BLaER1 (cell line): ENCODE results near the gene CES1.
"Not testable (repeated sequence)": the region's sequence is repeated elsewhere in the genome, so short reads cannot be mapped to it uniquely, and the experiment has no call there.

Source experiments
- H3K27ac ChIP-seq: shearing (Covaris generic); formaldehyde crosslinking; 2 replicates; pipeline ENCODE4 v1.8.1; 2022
- H3K27me3 ChIP-seq: shearing (Covaris generic); formaldehyde crosslinking; 2 replicates; pipeline ENCODE4 v1.8.1; 2022
- H3K36me3 ChIP-seq: shearing (Covaris generic); formaldehyde crosslinking; 2 replicates; pipeline ENCODE4 v1.8.1; 2022
- H3K4me1 ChIP-seq: shearing (Covaris generic); formaldehyde crosslinking; 2 replicates; pipeline ENCODE4 v1.8.1; 2022
- H3K4me2 ChIP-seq: shearing (Covaris generic); formaldehyde crosslinking; 2 replicates; pipeline ENCODE4 v1.8.1; 2022
- H3K4me3 ChIP-seq: shearing (Covaris generic); formaldehyde crosslinking; 2 replicates; pipeline ENCODE4 v1.8.1; 2022
- H3K9ac ChIP-seq: shearing (Covaris generic); formaldehyde crosslinking; 2 replicates; pipeline ENCODE4 v1.8.1; 2022
- H3K9me3 ChIP-seq: shearing (Covaris generic); formaldehyde crosslinking; 2 replicates; pipeline ENCODE4 v1.8.1; 2022
- H4K20me1 ChIP-seq: shearing (Covaris generic); formaldehyde crosslinking; 2 replicates; pipeline ENCODE4 v1.8.1; 2022
- Cebpa-rat ChIP-seq: shearing (Covaris generic); IDR thresholded peaks from 2 replicates; pipeline ENCODE4 v1.8.1; 2022

CES1 gene

DNA sequence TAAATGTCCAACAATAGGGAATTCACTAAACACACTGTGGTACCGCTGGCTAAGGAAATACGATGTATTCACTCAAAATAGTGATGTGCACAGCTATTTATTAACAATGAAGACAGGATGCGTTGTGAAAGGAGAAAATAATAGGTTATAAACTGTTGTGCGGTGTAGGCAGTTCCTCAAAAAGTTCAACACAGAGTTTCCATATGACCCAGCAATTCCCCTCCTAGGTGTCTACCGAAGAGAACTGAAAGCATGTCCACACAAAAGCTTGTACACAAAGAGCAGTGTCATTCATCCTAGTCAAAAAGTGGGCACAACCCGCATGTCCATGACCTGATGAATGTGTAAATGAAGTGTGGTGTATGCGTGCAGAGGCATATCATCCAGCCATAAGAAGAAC lies 1.2 kb upstream of the CES1 start:
- no peak overlapping the region for H3K27ac ChIP-seq
- H4K20me1 ChIP-seq: no peaks in the 10 kb centered on the region
- H3K27me3 ChIP-seq: no peaks in the 10 kb centered on the region
- no peak overlapping the region for H3K4me2 ChIP-seq
- no peak overlapping the region for H3K4me3 ChIP-seq
- H3K36me3 ChIP-seq: no peaks in the 10 kb centered on the region
- H3K9me3 ChIP-seq: no peaks in the 10 kb centered on the region
- no peaks in the 10 kb centered on the region for H3K4me1 ChIP-seq
- no peak overlapping the region for H3K9ac ChIP-seq
- TF ChIP-seq Cebpa-rat: no peak

DNA sequence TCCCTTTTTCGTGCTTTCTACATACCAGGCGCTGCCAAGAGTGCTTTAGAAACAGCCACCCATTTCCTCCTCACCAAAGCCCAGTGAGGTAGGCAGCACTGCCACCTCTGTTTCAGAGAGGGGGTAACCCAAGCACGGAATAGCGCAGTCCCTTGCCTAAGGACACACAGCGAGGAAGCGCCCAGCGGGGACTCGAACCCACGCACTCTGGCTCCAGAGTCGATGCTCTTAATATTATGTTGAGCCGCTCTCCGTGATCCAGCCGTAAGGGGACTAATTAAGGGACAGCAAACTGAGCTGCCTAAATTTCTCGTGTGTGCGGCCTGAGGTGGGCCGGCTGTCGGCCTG lies 497 bp downstream of the CES1 start:
- H3K36me3 ChIP-seq: no peaks in the 10 kb centered on the region
- no peak for TF ChIP-seq Cebpa-rat
- no peaks in the 10 kb centered on the region for H3K9me3 ChIP-seq
- H3K27ac ChIP-seq: no peak overlapping the region
- H3K27me3 ChIP-seq: no peaks in the 10 kb centered on the region
- no peaks in the 10 kb centered on the region for H3K4me1 ChIP-seq
- H3K4me2 ChIP-seq: no peak overlapping the region
- no peak overlapping the region for H3K9ac ChIP-seq
- H4K20me1 ChIP-seq: no peaks in the 10 kb centered on the region
- H3K4me3 ChIP-seq: no peak overlapping the region

DNA sequence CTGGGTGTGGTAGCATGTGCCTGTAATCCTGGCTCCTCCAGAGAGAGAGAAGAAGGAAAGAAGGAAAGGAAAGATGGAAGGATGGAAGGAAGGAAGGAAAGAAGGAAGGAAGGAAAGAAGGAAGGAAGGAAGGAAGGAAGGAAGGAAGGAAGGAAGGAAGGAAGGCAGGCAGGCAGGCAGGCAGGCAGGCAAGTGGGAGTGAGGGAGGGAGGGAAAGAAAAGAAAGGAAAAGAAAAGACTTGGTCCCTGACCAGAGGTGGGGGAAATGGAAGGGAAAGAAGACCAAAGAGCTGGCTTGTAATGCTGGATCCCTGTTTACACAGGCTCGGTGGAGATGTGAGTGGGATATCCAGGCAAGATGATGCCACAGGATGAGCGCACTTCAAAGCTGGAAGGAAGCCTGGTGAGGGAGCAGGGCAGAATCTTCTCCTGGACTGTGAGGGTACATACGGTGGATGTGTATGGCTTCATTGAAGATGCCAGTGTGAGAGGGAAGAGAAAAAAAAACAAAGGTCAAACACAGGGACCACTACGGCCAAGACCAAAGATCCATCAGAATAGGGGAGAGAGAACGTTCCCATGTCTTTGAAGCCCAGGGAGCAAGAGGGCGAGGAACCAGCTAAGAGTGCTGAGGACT lies 2.1 kb downstream of the CES1 start:
- no peaks in the 10 kb centered on the region for H3K27me3 ChIP-seq
- H3K4me3 ChIP-seq: no peak overlapping the region
- H3K9me3 ChIP-seq: no peaks in the 10 kb centered on the region
- no peak overlapping the region for H3K9ac ChIP-seq
- H3K4me1 ChIP-seq: no peaks in the 10 kb centered on the region
- no peak for TF ChIP-seq Cebpa-rat
- no peak overlapping the region for H3K4me2 ChIP-seq
- H3K36me3 ChIP-seq: no peaks in the 10 kb centered on the region
- H4K20me1 ChIP-seq: no peaks in the 10 kb centered on the region
- H3K27ac ChIP-seq: no peak overlapping the region

GRCh38 chr16:55829232-55829631 lies 3.7 kb downstream of the CES1 start:
- not testable (repeated sequence) for H3K36me3 ChIP-seq, H3K4me3 ChIP-seq, H3K9ac ChIP-seq, H3K4me2 ChIP-seq, H4K20me1 ChIP-seq, H3K9me3 ChIP-seq, H3K27ac ChIP-seq, H3K4me1 ChIP-seq, H3K27me3 ChIP-seq

DNA sequence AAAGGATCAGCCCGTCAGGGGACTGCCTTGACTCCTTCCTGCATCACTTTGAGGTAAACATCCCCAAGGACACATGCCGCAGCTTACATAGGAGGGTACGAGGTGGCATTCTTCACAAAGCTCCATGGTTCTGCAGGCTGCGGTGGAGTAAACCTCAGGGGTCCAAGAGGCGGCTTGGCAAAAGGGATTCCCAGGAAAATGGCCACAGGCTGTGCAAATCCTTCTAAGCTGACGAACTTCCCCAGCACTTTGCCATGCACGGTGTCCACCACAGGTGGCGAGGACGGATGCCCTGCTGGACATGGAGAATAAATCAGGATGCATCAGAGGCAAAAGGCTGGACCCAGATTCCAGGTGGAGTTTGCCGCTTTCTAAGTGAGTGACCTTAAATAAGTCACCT lies 4.2 kb downstream of the CES1 start:
- H3K4me1 ChIP-seq: no peaks in the 10 kb centered on the region
- H4K20me1 ChIP-seq: no peaks in the 10 kb centered on the region
- no peak overlapping the region for H3K4me2 ChIP-seq
- no peaks in the 10 kb centered on the region for H3K36me3 ChIP-seq
- H3K9ac ChIP-seq: no peak overlapping the region
- H3K27me3 ChIP-seq: no peaks in the 10 kb centered on the region
- H3K27ac ChIP-seq: no peak overlapping the region
- no peak for TF ChIP-seq Cebpa-rat
- H3K4me3 ChIP-seq: no peak overlapping the region
- no peaks in the 10 kb centered on the region for H3K9me3 ChIP-seq

- Histone ChIP-seq H3K27me3 (no peaks in the 10 kb centered on the region), H3K4me2 (no peak overlapping the region), H4K20me1 (no peaks in the 10 kb centered on the region), H3K36me3 (no peaks in the 10 kb centered on the region), H3K27ac (no peak overlapping the region), H3K9me3 (no peaks in the 10 kb centered on the region), H3K4me1 (no peaks in the 10 kb centered on the region), H3K4me3 (no peak overlapping the region), H3K9ac (no peak overlapping the region)
- TF ChIP-seq Cebpa-rat: no peak
Measured at GRCh38 chr16:55825115-55825728, 7.7 kb downstream of the CES1 start.

DNA sequence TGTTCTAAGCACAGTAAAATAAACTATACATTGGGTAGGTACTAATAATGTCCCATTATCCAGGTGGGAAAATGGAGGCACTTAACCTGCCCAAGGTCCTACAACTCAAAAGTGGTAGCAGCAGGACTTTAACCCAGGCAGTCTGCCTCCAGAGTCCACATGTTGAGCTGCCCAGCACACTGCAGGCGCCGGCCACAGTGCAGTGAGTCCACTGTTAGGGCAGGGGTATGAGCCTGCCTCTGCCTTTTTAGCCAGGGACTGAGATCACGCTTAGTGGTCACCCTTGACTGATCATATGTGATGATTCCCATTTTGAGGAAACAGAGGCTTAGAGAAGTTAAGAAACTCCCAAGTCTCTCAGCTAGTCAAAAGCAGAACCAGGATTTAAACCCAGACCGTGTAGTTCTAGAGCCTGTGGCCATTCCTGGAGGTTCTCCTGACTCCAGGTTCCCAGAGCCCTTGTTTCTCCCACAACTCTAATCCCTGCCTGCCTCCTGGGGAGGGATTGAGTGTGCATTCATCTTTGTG lies 8.4 kb downstream of the CES1 start:
- Histone ChIP-seq H3K36me3 (no peaks in the 10 kb centered on the region), H3K4me3 (no peak overlapping the region), H3K9me3 (no peaks in the 10 kb centered on the region), H3K4me2 (no peak overlapping the region), H3K27me3 (no peaks in the 10 kb centered on the region), H4K20me1 (no peaks in the 10 kb centered on the region), H3K9ac (no peak overlapping the region), H3K27ac (no peak overlapping the region), H3K4me1 (no peaks in the 10 kb centered on the region)
- TF ChIP-seq Cebpa-rat: no peak

DNA sequence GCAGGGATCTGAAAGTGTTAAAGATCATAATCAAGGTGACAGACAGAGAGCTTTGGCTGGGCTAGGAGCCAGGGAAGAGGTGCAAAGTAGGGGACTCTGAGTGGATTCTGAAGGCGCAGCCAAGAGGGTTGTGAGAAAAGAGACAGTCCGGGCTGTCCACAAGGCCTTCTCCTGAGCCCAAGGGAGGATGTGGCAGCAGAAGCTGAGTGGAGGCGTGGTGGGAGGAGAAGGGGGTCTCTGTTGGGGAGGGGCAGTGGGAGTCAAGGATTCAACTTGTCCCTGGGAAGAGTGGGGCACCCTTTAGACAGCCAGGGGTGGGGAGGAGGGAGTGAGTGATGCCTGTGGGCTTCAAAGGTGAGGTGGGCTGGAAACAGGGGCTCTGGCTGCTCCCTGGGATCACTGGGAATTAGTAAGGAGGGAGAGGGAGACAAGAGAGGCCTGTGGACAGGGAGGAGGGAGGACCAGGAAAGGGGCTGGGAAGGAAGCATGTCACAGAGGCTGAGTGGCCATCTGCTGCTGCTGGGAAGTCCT lies 10.6 kb downstream of the CES1 start:
- no peak overlapping the region for H3K9ac ChIP-seq
- no peaks in the 10 kb centered on the region for H3K4me1 ChIP-seq
- no peak for TF ChIP-seq Cebpa-rat
- no peaks in the 10 kb centered on the region for H3K9me3 ChIP-seq
- H4K20me1 ChIP-seq: no peaks in the 10 kb centered on the region
- H3K4me2 ChIP-seq: no peak overlapping the region
- H3K4me3 ChIP-seq: no peak overlapping the region
- no peaks in the 10 kb centered on the region for H3K36me3 ChIP-seq
- no peak overlapping the region for H3K27ac ChIP-seq
- no peaks in the 10 kb centered on the region for H3K27me3 ChIP-seq

GRCh38 chr16:55821210-55821609 lies 11.7 kb downstream of the CES1 start:
- TF ChIP-seq Cebpa-rat: no peak
- no peak overlapping the region for H3K4me2 ChIP-seq
- no peaks in the 10 kb centered on the region for H4K20me1 ChIP-seq
- no peaks in the 10 kb centered on the region for H3K36me3 ChIP-seq
- no peaks in the 10 kb centered on the region for H3K27me3 ChIP-seq
- H3K9ac ChIP-seq: no peak overlapping the region
- H3K9me3 ChIP-seq: no peaks in the 10 kb centered on the region
- no peak overlapping the region for H3K4me3 ChIP-seq
- H3K27ac ChIP-seq: no peak overlapping the region
- H3K4me1 ChIP-seq: no peaks in the 10 kb centered on the region

DNA sequence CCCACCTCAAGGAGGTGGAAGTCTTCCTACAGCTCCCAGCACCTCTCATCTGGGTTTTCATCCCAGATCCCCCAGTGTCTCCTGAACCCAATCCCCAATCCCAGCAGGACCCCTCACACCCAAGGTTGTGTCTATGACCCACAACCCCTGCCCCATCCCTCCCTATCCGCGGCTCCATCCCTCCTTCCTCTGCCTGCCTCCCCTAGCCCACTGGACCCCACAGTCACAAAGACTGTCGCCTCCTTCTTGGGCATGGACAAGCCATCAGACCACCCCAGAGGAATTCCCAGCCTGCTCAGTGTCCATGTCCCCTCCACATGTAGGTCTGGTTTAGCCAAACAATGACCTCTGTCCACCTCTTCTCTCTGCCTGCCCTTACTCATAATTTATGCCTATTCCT lies 12.3 kb downstream of the CES1 start:
- Histone ChIP-seq H3K4me3 (no peak overlapping the region), H3K9ac (no peak overlapping the region), H3K36me3 (no peaks in the 10 kb centered on the region), H3K4me2 (no peak overlapping the region), H3K27me3 (no peaks in the 10 kb centered on the region), H3K9me3 (no peaks in the 10 kb centered on the region), H3K27ac (no peak overlapping the region), H4K20me1 (no peaks in the 10 kb centered on the region), H3K4me1 (no peaks in the 10 kb centered on the region)
- no peak for TF ChIP-seq Cebpa-rat
